LHCN-M2 (cell line): ENCODE measurements around the gene CABYR. TPM values are rescaled to one million over a fixed set of nuclear protein-coding genes. Genes with fewer than 3 reads are reported as not detected.
A peak's percentile ranks its signal among the peaks of the same experiment; 100 is the strongest.
"Not testable (repeated sequence)": the region's sequence is repeated elsewhere in the genome, so short reads cannot be mapped to it uniquely, and the experiment has no call there.

ENCODE experiments used
- DNase-seq: peaks from one replicate; pipeline ENCODE4 v3.0.0-alpha.2; 2012; ENCODE audit warnings: low read depth
- total RNA-seq: library from RNA; depleted of rRNA; stranded (reverse); fragments of >200 nt; gene quantifications from 2 replicates; pipeline ENCODE4 v1.2.3, GENCODE V29; 2014

The CABYR gene
- total RNA-seq, 1 experiment from 2014 or later = 0.34 TPM

GRCh38 chr18:24127735-24128134, 11.1 kb upstream of the CABYR start:
- DNase-seq = no peak

DNA sequence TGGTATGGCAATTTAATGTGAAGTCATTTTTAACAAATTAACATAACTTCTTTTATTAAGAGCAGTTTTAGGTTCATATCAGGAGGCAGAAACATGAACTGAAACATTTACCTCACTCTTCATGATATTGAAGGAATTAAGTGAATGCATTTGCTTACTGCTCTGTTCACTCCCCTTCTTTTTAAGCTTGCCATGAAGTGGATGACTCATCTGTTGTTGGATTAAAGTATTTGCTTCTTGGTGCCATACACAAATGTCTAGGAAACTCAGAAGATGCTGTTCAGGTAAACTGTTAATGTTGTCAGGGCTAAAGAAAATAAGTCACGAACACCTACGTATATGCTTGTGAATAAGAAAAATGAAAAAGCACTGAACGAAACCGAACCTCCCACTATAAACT, 10.2 kb upstream of the CABYR start:
- no peak for DNase-seq

GRCh38 chr18:24130494-24130893, 8.4 kb upstream of the CABYR start:
- DNase-seq = no peak

DNA sequence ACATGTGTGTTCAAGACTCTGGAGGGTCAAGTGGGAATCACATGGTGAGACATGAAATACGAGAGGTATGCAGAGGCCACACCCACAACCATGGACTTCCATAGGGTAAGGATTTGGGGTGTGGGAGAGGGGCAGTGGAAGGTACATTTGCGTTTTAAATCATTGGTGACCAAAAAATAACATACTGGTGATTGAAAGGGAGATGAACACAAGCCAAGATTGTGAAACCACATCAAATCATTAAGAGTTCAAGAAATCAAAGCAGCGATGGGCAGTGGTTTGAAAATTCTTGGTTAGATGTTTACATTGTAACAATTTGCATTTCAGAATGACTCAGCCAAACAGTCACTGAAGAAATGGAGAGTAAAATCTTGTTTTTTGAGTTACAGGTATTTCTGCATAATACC, 1.9 kb upstream of the CABYR start:
- DNase-seq = no peak

GRCh38 chr18:24138409-24138788, 463 bp upstream of the CABYR start:
- DNase-seq = no peak

- no peak for DNase-seq
Measured at GRCh38 chr18:24140697-24141096, 1.8 kb downstream of the CABYR start.

GRCh38 chr18:24142376-24142775, 3.5 kb downstream of the CABYR start:
- no peak for DNase-seq

DNA sequence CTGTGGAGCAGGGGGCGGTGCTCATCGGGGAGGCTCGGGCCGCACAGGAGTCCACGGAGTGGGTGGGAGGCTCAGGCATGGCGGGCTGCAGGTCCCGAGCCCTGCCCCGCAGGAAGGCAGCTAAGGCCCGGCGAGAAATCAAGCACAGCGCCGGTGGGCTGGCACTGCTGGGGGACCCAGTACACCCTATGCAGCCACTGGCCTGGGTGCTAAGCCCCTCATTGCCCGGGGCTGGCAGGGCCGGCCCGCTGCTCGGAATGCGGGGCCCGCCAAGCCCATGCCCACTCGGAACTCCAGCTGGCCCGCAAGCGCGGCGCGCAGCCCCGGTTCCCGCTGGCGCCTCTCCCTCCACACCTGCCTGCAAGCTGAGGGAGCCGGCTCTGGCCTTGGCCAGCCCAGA, 10.7 kb downstream of the CABYR start:
- not testable (repeated sequence) for DNase-seq

GRCh38 chr18:24153397-24153796, 14.5 kb downstream of the CABYR start:
- no peak for DNase-seq

GRCh38 chr18:24157855-24158254, 19.0 kb downstream of the CABYR start:
- DNase-seq = peak; percentile 36

- DNase-seq = peak; percentile 50
Measured at GRCh38 chr18:24160086-24160485, 21.2 kb downstream of the CABYR start.

GRCh38 chr18:24161304-24161703, 22.4 kb downstream of the CABYR start:
- no peak for DNase-seq

GRCh38 chr18:24168496-24168895, 29.6 kb downstream of the CABYR start:
- DNase-seq = no peak

- DNase-seq = no peak
Measured at GRCh38 chr18:24170360-24170759, 31.5 kb downstream of the CABYR start.

- no peak for DNase-seq
Measured at GRCh38 chr18:24173997-24174396, 35.1 kb downstream of the CABYR start.

GRCh38 chr18:24176727-24177416, 38.0 kb downstream of the CABYR start:
- DNase-seq = peak; percentile 43

DNA sequence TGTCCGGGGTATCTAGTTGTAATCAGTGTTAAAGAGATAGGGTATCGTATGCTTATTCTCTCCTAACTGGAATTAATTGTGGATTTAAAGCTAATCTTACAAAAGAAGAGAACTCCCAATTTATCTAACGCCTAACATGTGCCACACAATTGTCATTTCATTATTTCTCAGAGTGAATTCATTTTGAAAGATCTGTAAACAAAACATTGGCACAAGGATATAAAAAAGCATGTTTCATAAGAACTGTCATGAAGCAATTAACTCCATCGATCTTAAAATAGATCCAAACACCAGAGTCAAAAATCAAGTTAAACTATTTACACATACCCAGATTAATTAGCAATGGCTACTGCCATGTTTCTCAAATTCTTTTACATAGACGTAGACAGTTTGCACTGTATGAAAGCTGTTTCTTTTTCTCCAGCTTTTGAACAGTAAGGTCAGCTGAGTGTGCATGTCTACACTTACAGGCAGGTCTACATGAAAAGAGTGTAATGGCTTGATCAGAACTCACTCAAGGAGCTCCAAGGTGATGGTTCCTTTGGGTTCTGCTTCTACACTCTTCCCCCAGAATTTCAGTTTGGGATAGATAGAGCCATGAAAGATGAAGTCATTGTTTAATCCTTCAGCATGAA, 38.8 kb downstream of the CABYR start:
- DNase-seq = no peak

DNA sequence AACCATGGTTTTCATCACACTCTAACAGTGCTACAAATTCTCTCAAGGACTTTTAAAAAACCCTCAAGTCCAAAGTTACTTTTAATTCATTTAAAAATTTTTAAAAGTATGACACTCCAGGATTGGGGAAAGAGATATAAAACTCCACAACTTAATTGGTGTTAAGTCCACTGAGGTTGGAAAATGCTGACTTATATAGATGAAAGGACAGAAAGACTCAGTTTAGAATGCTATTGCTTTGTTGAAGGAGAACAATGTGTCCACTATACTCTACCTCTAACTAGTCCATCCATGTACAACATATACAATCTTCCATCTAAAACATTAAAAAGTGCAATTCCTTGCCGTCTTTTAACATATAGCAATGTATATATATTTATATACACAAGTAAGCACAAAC, 41.2 kb downstream of the CABYR start:
- no peak for DNase-seq

GRCh38 chr18:24181806-24182205, 42.9 kb downstream of the CABYR start:
- DNase-seq = peak; percentile 38

DNA sequence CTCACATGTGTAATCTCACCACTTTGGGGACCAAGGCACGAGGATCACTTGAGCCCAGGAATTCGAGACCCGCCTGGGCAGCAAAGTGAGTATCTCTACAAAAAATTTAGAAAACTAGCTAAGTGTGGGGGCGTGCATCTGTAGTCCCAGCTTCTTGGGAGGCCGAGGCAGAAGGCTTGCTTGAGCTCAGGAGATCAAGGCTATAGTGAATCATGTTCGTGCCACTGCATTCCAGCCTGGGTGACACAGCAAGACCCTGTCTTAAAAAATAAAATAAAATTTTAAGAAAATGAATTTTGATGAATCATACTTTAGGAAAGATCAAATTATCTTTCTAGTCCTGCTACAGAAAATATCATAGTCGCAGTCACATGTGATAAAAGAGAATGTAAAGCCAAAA, 46.9 kb downstream of the CABYR start:
- DNase-seq = peak; percentile 35

DNA sequence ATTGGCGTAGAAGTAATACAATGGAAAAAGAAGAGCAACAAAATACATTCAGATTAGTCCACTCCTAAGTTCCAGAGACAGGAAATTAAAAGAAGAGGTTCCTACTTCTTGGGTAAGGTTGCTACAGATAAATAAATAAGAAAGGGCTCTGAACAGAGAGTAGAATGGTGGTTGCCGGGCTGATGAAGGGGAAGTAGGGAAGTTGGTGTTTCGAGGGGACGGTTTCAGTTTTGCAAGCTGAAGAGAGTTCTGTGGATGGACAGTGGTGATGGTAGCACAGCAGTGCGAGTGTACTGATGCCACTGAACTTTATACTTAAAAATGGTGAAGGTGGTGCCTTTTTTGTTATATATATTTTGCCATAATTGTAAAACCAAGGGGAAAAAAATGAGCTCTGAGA, 48.2 kb downstream of the CABYR start:
- no peak for DNase-seq

GRCh38 chr18:24187689-24188088, 48.8 kb downstream of the CABYR start:
- DNase-seq = no peak

- DNase-seq = no peak
Measured at GRCh38 chr18:24188120-24188519, 49.3 kb downstream of the CABYR start.
